Gastroesophageal sphincter (tissue), 3 donors: Measurements from ENCODE around the gene VPS35L.

Source experiments
- POLR2A ChIP-seq, 2 donors: fragments of 450-650 bp; IDR thresholded peaks; one replicate each; pipeline ENCODE4 v1.6.1; 2017; ENCODE audit warnings: antibody characterized with exemption in 2 of 2, mild to moderate bottlenecking in 2 of 2, moderate library complexity in 1 of 2
- TF ChIP-seq, protein P1 (sequence below), 4 experiments: fragments of 200-600 bp in 2 of 4; fragments of 450-650 bp in 2 of 4; sonication (generic) in 1 of 4; IDR thresholded peaks; one replicate each; pipeline ENCODE4 v1.5.1; 2017 to 2019; ENCODE audit warnings: antibody characterized with exemption in 4 of 4, mild to moderate bottlenecking in 2 of 4, moderate library complexity in 2 of 4

DNA sequence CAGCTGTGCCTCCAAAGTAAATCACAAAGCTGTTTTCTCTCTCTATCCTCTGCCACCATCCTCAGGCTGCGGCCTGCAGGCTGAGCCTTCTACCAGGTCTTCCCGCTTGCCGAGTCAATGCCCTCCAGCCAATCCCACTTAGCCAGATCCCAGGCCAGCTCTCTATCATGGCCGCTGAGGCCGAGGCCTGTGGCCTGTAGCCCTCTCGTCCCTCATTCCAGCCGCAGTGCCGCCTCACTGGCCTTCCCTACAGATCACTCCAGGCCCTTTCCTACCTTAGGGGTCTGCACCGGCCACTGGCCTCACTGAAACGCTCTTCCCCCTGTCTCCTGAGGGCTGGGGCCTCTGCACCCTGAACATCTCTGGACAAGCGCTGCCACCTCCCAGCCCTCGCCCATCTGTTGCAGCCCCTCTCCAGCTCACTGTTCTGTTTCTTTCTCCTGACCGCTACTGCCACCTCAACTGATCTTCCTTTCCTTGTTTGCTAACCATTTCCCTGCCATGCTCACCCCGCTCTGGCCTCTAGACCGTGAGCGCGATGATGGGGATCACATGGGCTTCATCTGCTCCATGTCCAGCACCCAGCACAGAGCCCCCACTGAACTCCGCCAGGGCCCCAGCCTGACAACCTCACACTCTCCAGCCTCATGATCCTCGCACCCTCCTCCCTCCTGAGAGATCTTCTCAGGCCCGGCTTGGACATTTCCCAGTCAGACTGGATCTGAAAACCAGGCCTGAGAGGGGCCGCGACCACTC, 154.1 kb downstream of the VPS35L start:
- no peak for TF ChIP-seq POLR2A (IDR thresholded peaks at IDR 0.05)
- TF ChIP-seq, protein P1, sequence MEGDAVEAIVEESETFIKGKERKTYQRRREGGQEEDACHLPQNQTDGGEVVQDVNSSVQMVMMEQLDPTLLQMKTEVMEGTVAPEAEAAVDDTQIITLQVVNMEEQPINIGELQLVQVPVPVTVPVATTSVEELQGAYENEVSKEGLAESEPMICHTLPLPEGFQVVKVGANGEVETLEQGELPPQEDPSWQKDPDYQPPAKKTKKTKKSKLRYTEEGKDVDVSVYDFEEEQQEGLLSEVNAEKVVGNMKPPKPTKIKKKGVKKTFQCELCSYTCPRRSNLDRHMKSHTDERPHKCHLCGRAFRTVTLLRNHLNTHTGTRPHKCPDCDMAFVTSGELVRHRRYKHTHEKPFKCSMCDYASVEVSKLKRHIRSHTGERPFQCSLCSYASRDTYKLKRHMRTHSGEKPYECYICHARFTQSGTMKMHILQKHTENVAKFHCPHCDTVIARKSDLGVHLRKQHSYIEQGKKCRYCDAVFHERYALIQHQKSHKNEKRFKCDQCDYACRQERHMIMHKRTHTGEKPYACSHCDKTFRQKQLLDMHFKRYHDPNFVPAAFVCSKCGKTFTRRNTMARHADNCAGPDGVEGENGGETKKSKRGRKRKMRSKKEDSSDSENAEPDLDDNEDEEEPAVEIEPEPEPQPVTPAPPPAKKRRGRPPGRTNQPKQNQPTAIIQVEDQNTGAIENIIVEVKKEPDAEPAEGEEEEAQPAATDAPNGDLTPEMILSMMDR (IDR thresholded peaks at IDR 0.05), result no peak
